Pons (tissue), 1 donor: ENCODE results near the gene PCDHGB7.
"Not testable (repeated sequence)": the region's sequence is repeated elsewhere in the genome, so short reads cannot be mapped to it uniquely, and the experiment has no call there.

ENCODE experiments used
- DNase-seq: peaks from one replicate; pipeline ENCODE4 v3.0.0-alpha.2; 2016; ENCODE audit warnings: low spot score

PCDHGB7 gene

DNA sequence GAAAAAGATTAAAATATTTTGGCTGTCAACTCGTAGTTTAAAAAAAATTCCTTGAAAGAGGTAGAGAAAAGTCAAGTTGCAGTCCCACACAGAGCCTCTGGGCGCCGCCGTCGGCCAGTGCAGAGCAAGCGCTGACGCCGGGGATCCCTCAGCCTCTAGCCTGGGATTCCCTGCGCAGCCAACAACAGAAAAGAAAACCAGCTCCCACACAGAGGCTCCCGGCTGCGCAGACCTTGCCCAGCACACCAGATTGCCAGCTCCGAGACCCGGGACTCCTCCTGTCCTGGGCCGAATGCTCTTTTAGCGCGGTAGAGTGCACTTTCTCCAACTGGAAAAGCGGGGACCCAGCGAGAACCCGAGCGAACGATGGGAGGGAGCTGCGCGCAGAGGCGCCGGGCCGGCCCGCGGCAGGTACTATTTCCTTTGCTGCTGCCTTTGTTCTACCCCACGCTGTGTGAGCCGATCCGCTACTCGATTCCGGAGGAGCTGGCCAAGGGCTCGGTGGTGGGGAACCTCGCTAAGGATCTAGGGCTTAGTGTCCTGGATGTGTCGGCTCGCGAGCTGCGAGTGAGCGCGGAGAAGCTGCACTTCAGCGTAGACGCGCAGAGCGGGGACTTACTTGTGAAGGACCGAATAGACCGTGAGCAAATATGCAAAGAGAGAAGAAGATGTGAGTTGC lies at the start of gene PCDHGB7:
TSS of gene PCDHGB7 (plus strand) at position 184 of the 679 bp plus-strand sequence. CDS start at position 367, 183 bp downstream.
- peak; percentile 16 for DNase-seq

DNA sequence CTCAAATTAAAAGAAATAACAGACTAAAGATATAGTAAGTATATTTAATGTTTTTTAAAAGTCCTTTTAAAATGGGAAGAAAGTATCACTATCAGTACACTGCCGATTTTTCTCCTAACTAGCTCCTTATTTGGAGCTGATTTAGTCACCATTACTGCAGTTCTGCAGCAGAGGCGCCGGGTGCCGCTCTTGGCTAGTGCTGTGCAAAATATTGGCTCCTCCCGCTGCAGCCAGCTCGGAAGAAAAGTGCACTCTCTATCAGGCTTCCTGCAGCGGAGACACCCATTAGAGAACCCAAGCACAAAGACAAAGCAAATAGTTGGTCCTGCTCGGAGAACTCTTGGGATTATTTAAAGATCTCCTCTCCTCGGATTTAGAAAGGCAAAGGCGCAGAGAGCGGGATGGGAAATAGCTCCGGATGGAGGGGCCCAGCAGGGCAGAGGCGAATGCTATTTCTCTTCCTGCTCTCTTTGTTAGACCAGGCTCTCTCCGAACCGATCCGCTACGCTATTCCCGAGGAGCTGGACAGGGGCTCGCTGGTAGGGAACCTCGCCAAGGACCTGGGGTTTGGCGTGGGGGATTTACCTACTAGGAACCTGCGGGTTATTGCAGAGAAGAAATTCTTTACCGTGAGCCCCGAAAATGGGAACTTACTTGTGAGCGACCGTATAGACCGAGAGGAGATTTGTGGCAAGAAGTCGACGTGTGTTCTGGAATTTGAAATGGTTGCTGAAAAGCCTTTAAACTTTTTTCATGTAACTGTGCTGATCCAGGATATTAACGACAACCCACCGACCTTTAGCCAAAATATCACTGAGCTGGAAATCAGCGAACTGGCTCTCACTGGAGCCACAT lies 47.3 kb upstream of the PCDHGB7 start, which contains the start of gene PCDHGB3:
TSS of gene PCDHGB3 (plus strand) at position 249 of the 855 bp plus-strand sequence. CDS start at position 402, 153 bp downstream.
- DNase-seq: no peak

DNA sequence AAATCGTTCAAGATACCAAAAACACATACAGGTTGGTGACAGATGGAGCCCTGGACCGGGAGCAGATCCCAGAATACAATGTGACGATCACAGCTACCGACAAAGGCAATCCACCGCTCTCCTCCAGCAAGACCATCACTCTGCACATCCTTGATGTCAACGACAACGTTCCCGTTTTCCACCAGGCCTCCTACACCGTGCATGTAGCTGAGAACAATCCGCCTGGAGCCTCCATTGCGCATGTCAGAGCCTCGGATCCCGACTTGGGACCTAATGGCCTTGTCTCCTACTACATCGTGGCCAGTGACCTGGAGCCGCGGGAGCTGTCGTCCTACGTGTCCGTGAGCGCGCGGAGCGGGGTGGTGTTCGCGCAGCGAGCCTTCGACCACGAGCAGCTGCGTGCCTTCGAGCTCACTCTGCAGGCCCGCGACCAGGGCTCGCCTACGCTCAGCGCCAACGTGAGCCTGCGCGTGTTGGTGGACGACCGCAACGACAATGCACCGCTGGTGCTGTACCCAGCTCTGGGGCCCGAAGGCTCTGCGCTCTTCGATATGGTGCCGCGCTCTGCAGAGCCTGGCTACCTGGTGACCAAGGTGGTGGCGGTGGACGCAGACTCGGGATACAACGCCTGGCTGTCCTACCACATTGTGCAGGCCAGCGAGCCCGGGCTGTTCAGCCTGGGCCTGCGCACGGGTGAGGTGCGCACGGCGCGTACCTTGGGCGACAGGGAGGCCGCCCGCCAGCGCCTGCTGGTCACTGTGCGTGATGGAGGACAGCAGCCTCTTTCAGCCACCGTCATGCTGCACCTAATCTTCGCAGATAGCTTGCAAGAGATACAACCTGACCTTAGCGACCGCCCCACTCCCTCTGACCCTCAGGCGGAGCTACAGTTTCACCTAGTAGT lies 45.7 kb upstream of the PCDHGB7 start:
- DNase-seq: no peak

DNA sequence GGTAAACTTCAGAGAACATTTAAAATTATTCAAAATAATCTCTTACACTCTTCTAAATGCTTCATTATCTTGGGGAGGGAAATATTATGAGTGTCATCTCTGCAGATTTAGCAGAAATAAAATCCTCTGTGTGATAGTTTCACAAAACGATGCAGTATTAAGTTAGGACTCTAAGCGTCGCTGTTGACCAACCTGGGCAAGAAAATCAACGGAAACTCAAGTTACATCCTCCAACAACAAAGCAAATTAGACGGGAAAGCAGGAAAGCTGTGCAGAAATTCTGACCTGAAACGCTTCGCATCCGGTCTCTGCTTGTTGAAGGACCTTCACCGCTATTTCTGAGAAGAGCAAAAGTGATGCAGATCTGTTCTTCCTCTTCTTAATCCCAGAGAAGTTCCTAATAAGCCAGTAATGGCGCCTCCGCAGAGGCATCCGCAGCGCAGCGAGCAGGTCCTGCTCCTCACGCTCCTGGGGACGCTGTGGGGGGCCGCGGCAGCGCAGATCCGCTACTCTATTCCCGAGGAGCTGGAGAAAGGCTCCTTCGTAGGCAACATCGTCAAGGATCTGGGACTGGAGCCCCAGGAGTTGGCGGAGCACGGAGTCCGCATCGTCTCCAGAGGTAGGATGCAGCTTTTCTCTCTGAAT lies 43.7 kb upstream of the PCDHGB7 start, which contains the start of gene PCDHGA6:
TSS of gene PCDHGA6 (plus strand) at position 219 of the 645 bp plus-strand sequence. CDS start at position 412, 193 bp downstream.
- DNase-seq: no peak

DNA sequence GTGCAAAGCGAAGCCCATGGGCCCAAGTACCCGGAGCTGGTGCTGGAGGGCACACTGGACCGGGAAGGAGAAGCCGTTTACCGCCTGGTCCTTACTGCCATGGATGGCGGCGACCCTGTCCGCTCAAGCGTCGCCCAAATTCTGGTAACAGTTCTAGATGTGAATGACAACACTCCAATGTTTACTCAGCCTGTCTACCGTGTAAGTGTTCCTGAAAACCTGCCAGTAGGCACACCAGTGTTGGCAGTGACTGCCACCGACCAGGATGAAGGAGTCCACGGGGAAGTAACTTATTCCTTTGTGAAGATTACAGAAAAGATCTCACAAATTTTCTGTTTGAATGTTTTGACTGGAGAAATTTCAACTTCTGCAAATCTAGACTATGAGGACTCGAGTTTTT lies 42.9 kb upstream of the PCDHGB7 start:
- DNase-seq: no peak

DNA sequence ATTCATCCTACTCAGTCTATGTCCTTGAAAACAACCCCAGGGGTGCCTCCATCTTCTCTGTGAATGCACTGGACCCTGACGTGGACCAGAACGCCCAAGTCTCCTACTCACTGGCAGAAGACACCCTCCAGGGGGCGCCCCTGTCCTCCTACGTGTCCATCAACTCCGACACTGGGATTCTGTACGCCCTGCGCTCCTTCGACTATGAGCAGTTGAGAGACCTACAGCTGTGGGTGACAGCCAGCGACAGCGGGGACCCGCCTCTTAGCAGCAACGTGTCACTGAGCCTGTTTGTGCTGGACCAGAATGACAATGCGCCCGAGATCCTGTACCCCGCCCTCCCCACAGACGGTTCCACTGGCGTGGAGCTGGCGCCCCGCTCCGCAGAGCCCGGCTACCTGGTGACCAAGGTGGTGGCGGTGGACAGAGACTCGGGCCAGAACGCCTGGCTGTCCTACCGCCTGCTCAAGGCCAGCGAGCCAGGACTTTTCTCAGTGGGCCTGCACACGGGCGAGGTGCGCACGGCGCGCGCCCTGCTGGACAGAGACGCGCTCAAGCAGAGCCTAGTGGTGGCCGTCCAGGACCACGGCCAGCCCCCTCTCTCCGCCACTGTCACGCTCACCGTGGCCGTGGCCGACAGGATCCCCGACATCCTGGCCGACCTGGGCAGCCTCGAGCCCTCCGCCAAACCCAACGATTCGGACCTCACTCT lies 41.9 kb upstream of the PCDHGB7 start:
- not testable (repeated sequence) for DNase-seq

DNA sequence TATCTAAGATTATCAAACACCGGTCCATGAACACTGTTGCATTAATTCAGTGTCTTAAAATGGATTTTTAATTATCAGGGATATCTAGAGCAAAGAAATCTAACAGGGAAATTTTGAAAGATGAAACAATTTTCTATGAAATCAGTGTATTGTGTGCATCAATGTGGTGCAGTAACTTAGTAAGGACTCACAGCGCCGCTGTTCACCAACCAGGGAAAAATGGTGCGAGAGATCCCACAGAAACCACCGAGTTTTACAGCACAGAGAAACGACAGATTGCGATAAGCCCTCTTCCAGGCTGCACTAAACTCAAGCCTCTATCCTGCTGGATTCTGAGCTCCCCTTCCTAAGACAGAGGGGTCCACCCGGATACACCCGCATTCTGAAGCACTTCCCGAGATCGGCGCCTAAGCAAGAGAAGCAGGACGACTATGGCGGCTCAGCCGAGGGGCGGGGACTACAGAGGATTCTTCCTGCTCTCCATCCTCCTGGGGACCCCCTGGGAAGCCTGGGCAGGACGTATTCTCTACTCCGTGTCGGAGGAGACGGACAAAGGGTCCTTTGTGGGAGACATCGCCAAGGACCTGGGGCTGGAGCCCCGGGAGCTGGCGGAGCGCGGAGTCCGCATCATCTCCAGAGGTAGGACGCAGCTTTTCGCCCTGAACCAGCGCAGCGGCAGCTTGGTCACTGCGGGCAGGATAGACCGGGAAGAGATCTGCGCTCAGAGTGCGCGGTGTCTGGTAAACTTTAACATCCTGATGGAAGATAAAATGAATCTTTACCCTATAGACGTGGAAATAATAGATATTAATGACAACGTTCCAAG lies 34.8 kb upstream of the PCDHGB7 start, which contains the start of gene PCDHGA7:
TSS of gene PCDHGA7 (plus strand) at position 274 of the 826 bp plus-strand sequence. CDS start at position 432, 158 bp downstream.
- DNase-seq: no peak

DNA sequence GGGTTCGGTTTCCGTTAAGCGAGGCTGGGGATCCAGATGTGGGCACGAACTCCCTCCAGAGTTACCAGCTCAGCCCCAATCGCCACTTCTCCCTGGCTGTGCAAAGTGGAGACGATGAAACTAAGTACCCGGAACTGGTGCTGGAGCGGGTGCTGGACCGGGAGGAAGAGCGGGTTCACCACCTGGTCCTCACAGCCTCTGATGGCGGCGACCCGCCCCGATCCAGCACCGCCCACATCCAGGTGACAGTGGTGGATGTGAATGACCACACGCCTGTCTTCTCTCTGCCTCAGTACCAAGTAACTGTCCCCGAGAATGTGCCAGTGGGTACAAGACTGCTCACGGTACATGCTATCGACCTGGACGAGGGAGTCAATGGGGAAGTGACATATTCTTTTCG lies 34.1 kb upstream of the PCDHGB7 start:
- DNase-seq: no peak

DNA sequence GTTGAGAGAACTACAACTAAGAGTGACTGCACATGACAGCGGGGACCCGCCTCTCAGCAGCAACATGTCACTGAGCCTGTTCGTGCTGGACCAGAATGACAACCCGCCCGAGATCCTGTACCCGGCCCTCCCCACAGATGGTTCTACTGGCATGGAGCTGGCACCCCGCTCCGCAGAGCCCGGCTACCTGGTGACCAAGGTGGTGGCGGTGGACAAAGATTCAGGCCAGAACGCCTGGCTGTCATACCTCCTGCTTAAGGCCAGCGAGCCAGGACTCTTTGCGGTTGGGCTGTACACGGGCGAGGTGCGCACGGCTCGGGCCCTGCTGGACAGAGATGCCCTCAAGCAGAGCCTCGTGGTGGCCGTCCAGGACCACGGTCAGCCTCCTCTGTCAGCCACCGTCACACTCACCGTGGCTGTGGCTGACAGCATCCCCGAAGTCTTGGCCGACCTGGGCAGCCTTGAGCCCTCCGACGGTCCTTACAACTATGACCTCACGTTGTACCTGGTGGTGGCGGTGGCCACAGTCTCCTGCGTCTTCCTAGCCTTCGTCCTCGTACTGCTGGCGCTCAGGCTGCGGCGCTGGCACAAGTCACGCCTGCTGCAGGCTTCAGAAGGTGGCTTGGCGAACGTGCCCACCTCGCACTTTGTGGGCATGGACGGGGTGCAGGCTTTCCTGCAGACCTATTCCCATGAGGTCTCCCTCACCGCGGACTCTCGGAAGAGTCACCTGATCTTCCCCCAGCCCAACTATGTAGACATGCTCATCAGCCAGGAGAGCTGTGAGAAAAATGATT lies 32.8 kb upstream of the PCDHGB7 start:
- no peak for DNase-seq

DNA sequence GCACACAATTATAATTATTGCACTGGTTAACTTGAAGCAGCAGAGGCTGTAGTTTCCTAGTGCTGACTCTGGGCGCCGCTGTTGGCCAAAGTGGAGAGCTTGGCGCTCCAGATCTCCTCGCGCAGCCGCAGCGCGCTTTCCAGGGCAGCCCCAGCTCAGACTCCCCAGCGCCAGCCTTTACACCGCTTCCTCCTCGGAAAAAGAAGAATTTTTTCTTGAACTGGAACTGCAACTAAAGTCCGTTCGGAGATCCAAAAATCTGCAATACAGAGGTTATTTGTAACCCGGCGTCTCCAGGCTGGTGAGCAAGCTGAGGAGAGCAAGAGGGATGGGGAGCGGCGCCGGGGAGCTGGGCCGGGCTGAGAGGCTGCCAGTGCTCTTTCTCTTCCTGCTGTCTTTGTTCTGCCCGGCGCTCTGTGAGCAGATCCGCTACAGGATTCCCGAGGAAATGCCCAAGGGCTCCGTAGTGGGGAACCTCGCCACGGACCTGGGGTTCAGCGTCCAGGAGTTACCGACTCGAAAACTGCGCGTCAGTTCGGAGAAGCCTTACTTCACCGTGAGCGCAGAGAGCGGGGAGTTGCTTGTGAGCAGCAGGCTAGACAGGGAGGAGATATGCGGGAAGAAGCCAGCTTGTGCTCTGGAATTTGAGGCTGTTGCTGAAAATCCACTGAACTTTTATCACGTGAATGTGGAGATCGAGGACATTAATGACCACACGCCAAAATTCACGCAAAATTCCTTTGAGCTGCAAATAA lies 29.7 kb upstream of the PCDHGB7 start, which contains the start of gene PCDHGB4:
TSS of gene PCDHGB4 (plus strand) at position 142 of the 755 bp plus-strand sequence. CDS start at position 329, 187 bp downstream.
- not testable (repeated sequence) for DNase-seq

DNA sequence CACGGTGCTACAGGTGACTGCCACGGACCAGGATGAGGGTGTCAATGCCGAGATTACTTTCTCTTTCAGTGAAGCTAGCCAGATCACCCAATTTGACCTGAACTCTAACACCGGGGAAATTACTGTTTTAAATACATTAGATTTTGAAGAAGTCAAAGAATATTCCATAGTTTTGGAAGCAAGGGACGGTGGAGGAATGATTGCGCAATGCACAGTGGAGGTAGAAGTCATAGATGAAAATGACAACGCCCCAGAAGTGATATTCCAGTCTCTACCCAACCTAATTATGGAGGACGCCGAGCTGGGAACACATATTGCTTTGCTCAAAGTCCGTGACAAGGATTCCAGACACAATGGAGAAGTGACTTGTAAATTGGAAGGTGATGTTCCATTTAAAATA lies 28.8 kb upstream of the PCDHGB7 start:
- DNase-seq: no peak

DNA sequence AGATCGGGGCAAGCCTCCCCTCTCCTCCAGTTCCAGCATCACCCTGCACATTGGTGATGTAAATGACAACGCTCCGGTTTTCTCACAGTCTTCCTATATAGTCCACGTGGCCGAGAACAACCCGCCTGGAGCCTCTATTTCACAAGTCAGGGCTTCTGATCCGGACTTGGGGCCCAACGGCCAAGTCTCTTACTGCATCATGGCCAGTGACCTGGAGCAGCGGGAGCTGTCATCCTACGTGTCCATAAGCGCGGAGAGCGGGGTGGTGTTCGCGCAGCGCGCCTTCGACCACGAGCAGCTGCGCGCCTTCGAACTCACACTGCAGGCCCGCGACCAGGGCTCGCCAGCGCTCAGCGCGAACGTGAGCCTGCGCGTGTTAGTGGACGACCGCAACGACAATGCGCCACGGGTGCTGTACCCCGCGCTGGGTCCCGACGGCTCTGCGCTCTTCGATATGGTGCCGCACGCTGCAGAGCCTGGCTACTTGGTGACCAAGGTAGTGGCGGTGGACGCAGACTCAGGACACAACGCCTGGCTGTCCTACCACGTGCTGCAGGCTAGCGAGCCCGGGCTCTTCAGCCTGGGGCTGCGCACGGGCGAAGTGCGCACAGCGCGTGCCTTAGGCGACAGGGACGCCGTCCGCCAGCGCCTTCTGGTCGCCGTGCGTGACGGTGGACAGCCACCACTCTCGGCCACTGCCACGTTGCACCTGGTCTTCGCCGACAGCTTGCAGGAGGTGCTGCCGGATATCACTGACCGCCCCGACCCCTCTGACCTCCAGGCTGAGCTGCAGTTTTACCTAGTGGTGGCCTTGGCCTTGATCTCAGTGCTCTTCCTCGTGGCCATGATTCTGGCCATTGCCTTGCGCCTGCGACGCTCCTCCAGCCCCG lies 28.1 kb upstream of the PCDHGB7 start:
- DNase-seq: no peak

DNA sequence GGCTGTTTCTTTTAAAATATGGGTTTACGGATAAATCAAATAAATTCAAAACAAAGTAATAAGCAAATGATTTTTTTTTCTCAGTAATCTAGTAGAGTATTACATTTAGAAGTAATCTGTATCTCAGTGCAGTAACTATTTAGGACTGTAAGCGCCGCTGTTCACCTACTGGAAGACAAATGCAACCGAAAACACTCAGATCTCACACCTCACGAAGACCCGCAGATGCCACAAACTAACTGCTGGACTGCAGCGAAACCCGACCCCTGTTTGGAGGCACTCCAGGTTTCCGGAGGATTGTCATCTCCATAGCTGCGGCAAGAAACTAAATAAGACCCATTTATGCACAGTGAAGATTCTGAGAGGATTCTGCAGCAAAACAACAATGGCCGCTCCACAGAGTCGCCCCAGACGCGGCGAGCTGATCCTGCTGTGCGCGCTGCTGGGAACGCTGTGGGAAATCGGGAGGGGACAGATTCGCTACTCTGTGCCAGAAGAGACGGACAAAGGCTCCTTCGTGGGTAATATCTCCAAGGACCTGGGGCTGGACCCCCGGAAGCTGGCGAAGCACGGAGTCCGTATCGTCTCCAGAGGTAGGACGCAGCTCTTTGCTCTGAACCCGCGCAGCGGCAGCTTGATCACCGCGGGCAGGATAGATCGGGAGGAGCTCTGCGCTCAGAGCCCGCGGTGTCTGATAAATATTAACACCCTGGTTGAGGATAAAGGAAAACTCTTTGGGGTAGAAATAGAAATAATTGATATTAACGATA lies 24.9 kb upstream of the PCDHGB7 start, which contains the start of gene PCDHGA8:
TSS of gene PCDHGA8 (plus strand) at position 205 of the 770 bp plus-strand sequence. CDS start at position 386, 181 bp downstream.
- DNase-seq: no peak

DNA sequence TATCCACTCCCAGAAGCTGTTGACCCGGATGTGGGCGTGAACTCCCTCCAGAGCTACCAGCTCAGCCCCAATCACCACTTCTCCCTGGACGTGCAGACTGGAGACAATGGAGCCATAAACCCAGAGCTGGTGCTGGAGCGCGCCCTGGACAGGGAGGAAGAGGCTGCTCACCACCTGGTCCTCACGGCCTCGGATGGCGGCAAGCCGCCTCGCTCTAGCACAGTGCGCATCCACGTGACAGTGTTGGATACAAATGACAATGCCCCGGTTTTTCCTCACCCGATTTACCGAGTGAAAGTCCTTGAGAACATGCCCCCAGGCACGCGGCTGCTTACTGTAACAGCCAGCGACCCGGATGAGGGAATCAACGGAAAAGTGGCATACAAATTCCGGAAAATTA lies 24.2 kb upstream of the PCDHGB7 start:
- DNase-seq: no peak

DNA sequence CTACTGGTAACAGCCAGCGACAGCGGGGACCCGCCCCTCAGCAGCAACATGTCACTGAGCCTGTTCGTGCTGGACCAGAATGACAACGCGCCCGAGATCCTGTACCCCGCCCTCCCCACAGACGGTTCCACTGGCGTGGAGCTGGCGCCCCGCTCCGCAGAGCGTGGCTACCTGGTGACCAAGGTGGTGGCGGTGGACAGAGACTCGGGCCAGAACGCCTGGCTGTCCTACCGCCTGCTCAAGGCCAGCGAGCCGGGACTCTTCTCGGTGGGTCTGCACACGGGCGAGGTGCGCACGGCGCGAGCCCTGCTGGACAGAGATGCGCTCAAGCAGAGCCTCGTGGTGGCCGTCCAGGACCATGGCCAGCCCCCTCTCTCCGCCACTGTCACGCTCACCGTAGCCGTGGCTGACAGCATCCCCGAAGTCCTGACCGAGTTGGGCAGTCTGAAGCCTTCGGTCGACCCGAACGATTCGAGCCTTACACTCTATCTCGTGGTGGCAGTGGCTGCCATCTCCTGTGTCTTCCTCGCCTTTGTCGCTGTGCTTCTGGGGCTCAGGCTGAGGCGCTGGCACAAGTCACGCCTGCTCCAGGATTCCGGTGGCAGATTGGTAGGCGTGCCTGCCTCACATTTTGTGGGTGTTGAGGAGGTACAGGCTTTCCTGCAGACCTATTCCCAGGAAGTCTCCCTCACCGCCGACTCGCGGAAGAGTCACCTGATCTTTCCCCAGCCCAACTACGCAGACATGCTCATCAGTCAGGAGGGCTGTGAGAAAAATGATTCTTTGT lies 22.9 kb upstream of the PCDHGB7 start:
- not testable (repeated sequence) for DNase-seq
